GM23248 (cell line): ENCODE data around the gene HBZ. TPM values are rescaled to one million over a fixed set of nuclear protein-coding genes. Genes with fewer than 3 reads are reported as not detected.

Experiments used
- DNase-seq: peaks from one replicate; pipeline ENCODE4 v3.0.0-alpha.2; 2015
- H2AFZ ChIP-seq: fragments of 200-600 bp; sonication (generic); 2 replicates; pipeline ENCODE4 v1.6.1; 2016; ENCODE audit warnings: antibody characterized with exemption
- H3F3A ChIP-seq: fragments of 200-600 bp; sonication (generic); 2 replicates; pipeline ENCODE4 v1.6.1; 2016; ENCODE audit warnings: mild to moderate bottlenecking, antibody characterized with exemption, mixed run types; ENCODE audit not compliant: insufficient read depth
- H3K27ac ChIP-seq: fragments of 200-600 bp; sonication (generic); 2 replicates; pipeline ENCODE4 v1.5.1; 2016; ENCODE audit warnings: mild to moderate bottlenecking
- H3K27me3 ChIP-seq: fragments of 200-600 bp; sonication (generic); replicated peaks from 2 replicates; pipeline ENCODE4 v1.6.1; 2016; ENCODE audit warnings: mild to moderate bottlenecking; ENCODE audit not compliant: insufficient read depth
- H3K36me3 ChIP-seq: fragments of 200-600 bp; sonication (generic); 2 replicates; pipeline ENCODE4 v1.6.1; 2016; ENCODE audit warnings: low read depth, mild to moderate bottlenecking
- H3K4me1 ChIP-seq: fragments of 200-600 bp; sonication (generic); 2 replicates; pipeline ENCODE4 v1.6.1; 2016; ENCODE audit warnings: mild to moderate bottlenecking; ENCODE audit not compliant: insufficient read depth
- H3K4me2 ChIP-seq: fragments of 200-600 bp; sonication (generic); one replicate; pipeline ENCODE4 v1.6.1; 2016; ENCODE audit warnings: mild to moderate bottlenecking; ENCODE audit not compliant: unreplicated experiment
- H3K4me3 ChIP-seq: fragments of 200-600 bp; sonication (generic); 2 replicates; pipeline ENCODE4 v1.5.1; 2016; ENCODE audit warnings: mild to moderate bottlenecking
- H3K79me2 ChIP-seq: fragments of 200-600 bp; sonication (generic); 2 replicates; pipeline ENCODE4 v1.6.1; 2016; ENCODE audit warnings: mild to moderate bottlenecking; ENCODE audit not compliant: insufficient read depth
- H3K9ac ChIP-seq: fragments of 200-600 bp; sonication (generic); 2 replicates; pipeline ENCODE4 v1.6.1; 2016; ENCODE audit warnings: mild to moderate bottlenecking
- H3K9me2 ChIP-seq: fragments of 200-600 bp; sonication (generic); 2 replicates; pipeline ENCODE4 v1.6.1; 2016; ENCODE audit warnings: mixed run types, mild to moderate bottlenecking, moderate library complexity; ENCODE audit not compliant: insufficient read depth
- H3K9me3 ChIP-seq: fragments of 200-600 bp; sonication (generic); one replicate; pipeline ENCODE4 v1.6.1; 2017; ENCODE audit warnings: low read depth
- H4K20me1 ChIP-seq: fragments of 200-600 bp; sonication (generic); 2 replicates; pipeline ENCODE4 v1.6.0; 2016; ENCODE audit not compliant: insufficient read depth
- EZH2 ChIP-seq: fragments of 200-600 bp; sonication (generic); IDR thresholded peaks from 2 replicates; pipeline ENCODE4 v1.6.1; 2018; ENCODE audit warnings: antibody characterized with exemption, mild to moderate bottlenecking; ENCODE audit not compliant: insufficient read depth, poor library complexity, severe bottlenecking
- EZH2phosphoT487 ChIP-seq: fragments of 200-600 bp; sonication (generic); IDR thresholded peaks from 2 replicates; pipeline ENCODE4 v1.6.1; 2018; ENCODE audit warnings: antibody characterized with exemption, moderate library complexity, mild to moderate bottlenecking, low read depth; ENCODE audit not compliant: insufficient read depth
- WGBS, 2 experiments: methylation state at CpG; one replicate each; pipeline ENCODE4 v1.1.6; 2015 to 2017; ENCODE audit warnings: low lambda C conversion rate in 2 of 2, low coverage in 1 of 2; ENCODE audit errors: missing lambda C conversion rate in 2 of 2; 5-methylcytosine and 5-hydroxymethylcytosine counted together
- in situ Hi-C: fragments of 300-500 bp; cut with MboI; formaldehyde crosslinking; loops from 2 replicates; pipeline ENCODE4 v1.15.0; 2020
- polyA plus RNA-seq: library from polyadenylated mRNA; unstranded; fragments of >200 nt; fragmentation: Nextera tagmentation; extraction: Ambion mirVana; gene quantifications from 2 replicates; pipeline ENCODE4 v1.2.1, GENCODE V29; 2016
- total RNA-seq: library from RNA; depleted of rRNA; stranded (reverse); fragments of >200 nt; shearing (Covaris generic); gene quantifications from 2 replicates; pipeline ENCODE4 v1.2.3, GENCODE V29; 2014

HBZ gene
- total and polyA plus RNA-seq, 2 experiments from 2014 or later = not detected

DNA sequence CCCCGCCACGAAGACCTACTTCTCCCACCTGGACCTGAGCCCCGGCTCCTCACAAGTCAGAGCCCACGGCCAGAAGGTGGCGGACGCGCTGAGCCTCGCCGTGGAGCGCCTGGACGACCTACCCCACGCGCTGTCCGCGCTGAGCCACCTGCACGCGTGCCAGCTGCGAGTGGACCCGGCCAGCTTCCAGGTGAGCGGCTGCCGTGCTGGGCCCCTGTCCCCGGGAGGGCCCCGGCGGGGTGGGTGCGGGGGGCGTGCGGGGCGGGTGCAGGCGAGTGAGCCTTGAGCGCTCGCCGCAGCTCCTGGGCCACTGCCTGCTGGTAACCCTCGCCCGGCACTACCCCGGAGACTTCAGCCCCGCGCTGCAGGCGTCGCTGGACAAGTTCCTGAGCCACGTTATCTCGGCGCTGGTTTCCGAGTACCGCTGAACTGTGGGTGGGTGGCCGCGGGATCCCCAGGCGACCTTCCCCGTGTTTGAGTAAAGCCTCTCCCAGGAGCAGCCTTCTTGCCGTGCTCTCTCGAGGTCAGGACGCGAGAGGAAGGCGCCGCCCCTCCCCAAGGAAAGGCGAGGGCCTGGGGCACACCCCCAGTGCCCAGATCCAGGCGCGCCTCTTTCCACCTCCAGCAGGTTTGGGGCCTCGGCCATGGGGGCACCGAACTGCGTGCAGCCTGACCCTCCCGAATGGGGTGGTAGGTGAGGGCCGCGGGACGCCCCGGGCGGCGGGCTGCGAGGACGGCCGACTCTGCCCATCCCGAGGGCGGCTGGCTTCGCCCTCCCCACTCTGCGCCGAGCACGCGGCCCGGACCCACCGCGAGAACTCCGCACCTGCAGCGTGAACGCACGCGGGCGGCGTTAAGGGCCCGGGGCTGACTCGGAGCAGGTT is 28.5 kb downstream of the HBZ start:
- peak overlapping the region; percentile 67 for H3K4me2 ChIP-seq
- H3F3A ChIP-seq = peaks cover 11% of the 10 kb centered on the region
- TF ChIP-seq EZH2phosphoT487 (no peak), EZH2 (no peak)
- H3K9me2 ChIP-seq = no peaks in the 10 kb centered on the region
- H3K4me3 ChIP-seq = peak overlapping the region; percentile 56
- no peak overlapping the region for H2AFZ ChIP-seq
- H3K27ac ChIP-seq = no peak overlapping the region
- WGBS, 2 experiments = 3% methylated on average over 61 to 66 of the region's 89 CpGs
- H3K27me3 ChIP-seq = peaks cover 30% of the 10 kb centered on the region
- no peaks in the 10 kb centered on the region for H3K9me3 ChIP-seq
- no peaks in the 10 kb centered on the region for H3K79me2 ChIP-seq
- H4K20me1 ChIP-seq = no peaks in the 10 kb centered on the region
- no peak overlapping the region for H3K9ac ChIP-seq
- no peaks in the 10 kb centered on the region for H3K4me1 ChIP-seq
- in situ Hi-C loops = loop anchor here (5.0 kb wide), 1 partner anchor 74 kb away; no protein-coding TSS in a partner anchor
- H3K36me3 ChIP-seq = no peaks in the 10 kb centered on the region
- DNase-seq = peak; percentile 81

DNA sequence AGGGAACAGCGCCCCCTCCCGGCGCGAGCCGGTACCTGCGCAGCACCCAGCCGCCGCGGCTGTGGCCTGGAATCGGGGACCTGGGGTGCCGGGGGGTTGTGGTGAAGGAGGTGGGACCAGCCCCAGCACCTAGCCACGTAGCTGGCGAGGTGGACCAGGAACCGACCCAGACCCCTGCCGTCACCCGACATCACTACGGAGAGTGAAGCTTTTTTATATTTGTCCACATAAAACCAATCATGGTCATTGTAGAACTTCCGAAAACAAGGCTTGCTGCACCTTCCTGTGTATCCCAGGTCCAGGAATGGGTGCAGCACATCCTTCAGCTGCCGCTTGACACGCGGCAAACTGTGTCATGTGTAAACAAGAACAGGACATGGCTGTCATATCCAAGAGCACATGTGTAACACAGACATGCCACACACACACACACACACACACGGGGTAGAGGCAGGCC is 29.1 kb downstream of the HBZ start:
- no peaks in the 10 kb centered on the region for H3K79me2 ChIP-seq
- in situ Hi-C loops = loop anchor here (5.0 kb wide), 1 partner anchor 74 kb away; no protein-coding TSS in a partner anchor
- peak overlapping the region; percentile 56; the same call in 1 of the 2 replicates for H3K4me3 ChIP-seq
- no peaks in the 10 kb centered on the region for H3K9me2 ChIP-seq
- H4K20me1 ChIP-seq = no peaks in the 10 kb centered on the region
- no peaks in the 10 kb centered on the region for H3K4me1 ChIP-seq
- TF ChIP-seq EZH2 (no peak), EZH2phosphoT487 (no peak)
- no peaks in the 10 kb centered on the region for H3K9me3 ChIP-seq
- no peak overlapping the region for H2AFZ ChIP-seq
- H3K9ac ChIP-seq = no peak overlapping the region
- H3K4me2 ChIP-seq = no peak overlapping the region
- WGBS, 2 experiments = 1% methylated on average over 21 to 22 of the region's 22 CpGs
- peak; percentile 37 for DNase-seq
- peaks cover 30% of the 10 kb centered on the region for H3K27me3 ChIP-seq
- peaks cover 11% of the 10 kb centered on the region for H3F3A ChIP-seq
- no peaks in the 10 kb centered on the region for H3K36me3 ChIP-seq
- no peak overlapping the region for H3K27ac ChIP-seq

- DNase-seq = no peak
- Histone ChIP-seq H3K79me2 (no peaks in the 10 kb centered on the region), H3K4me2 (no peak overlapping the region), H4K20me1 (no peaks in the 10 kb centered on the region), H3K9me2 (no peaks in the 10 kb centered on the region), H3K9ac (no peak overlapping the region), H3K9me3 (no peaks in the 10 kb centered on the region), H3K27me3 (peaks cover 22% of the 10 kb centered on the region), H3K4me3 (no peak overlapping the region), H3K27ac (no peak overlapping the region), H3F3A (peaks cover 11% of the 10 kb centered on the region), H3K36me3 (0 out of 2 replicates have a peak, but pooled peaks cover 7% of the 10 kb centered on the region), H3K4me1 (no peaks in the 10 kb centered on the region), H2AFZ (no peak overlapping the region)
- no peak for TF ChIP-seq EZH2
- TF ChIP-seq EZH2phosphoT487 = no peak
- in situ Hi-C loops = loop anchor here (5.0 kb wide), 1 partner anchor 76 kb away; no protein-coding TSS in a partner anchor
- WGBS, 2 experiments = 62 to 69% methylated on average over 7 of the region's 7 CpGs
Measured at GRCh38 chr16:183005-183404, 30.6 kb downstream of the HBZ start.

- no peaks in the 10 kb centered on the region for H3K9me2 ChIP-seq
- no peak for DNase-seq
- in situ Hi-C loops = no loop called here
- TF ChIP-seq EZH2 (no peak), EZH2phosphoT487 (no peak)
- no peaks in the 10 kb centered on the region for H4K20me1 ChIP-seq
- no peaks in the 10 kb centered on the region for H3K4me1 ChIP-seq
- H3K27me3 ChIP-seq = 0 out of 2 replicates have a peak, but pooled peaks cover under 1% of the 10 kb centered on the region
- no peak overlapping the region for H3K27ac ChIP-seq
- no peak overlapping the region for H3K9ac ChIP-seq
- peaks cover 11% of the 10 kb centered on the region for H3F3A ChIP-seq
- H3K4me3 ChIP-seq = no peak overlapping the region
- WGBS, 2 experiments = 68 to 79% methylated on average over 5 to 13 of the region's 13 CpGs
- H3K36me3 ChIP-seq = peaks cover 12% of the 10 kb centered on the region; the same call in 1 of the 2 replicates
- H3K9me3 ChIP-seq = no peaks in the 10 kb centered on the region
- no peak overlapping the region for H3K4me2 ChIP-seq
- no peaks in the 10 kb centered on the region for H3K79me2 ChIP-seq
- no peak overlapping the region for H2AFZ ChIP-seq
Measured at GRCh38 chr16:185213-185612, 32.8 kb downstream of the HBZ start.
